Esophagus squamous epithelium (tissue), 4 donors: Measurements from ENCODE around the gene IFRD2.

ENCODE experiments used
- CTCF ChIP-seq, 6 experiments: fragments of 450-650 bp in 4 of 6; fragments of 200-600 bp in 2 of 6; sonication (generic) in 2 of 6; IDR thresholded peaks; one replicate each; pipeline ENCODE4 v1.5.1; 2016 to 2019; ENCODE audit warnings: antibody characterized with exemption in 6 of 6, mild to moderate bottlenecking in 4 of 6, moderate library complexity in 4 of 6
- POLR2A ChIP-seq, 4 donors: fragments of 450-650 bp; IDR thresholded peaks; one replicate each; pipeline ENCODE4 v1.6.1; 2017; ENCODE audit warnings: antibody characterized with exemption in 4 of 4, mild to moderate bottlenecking in 4 of 4, moderate library complexity in 3 of 4

- TF ChIP-seq CTCF (IDR thresholded peaks at IDR 0.05) (peak in 1 of 6 experiments; percentile 5), POLR2A (IDR thresholded peaks at IDR 0.05) (no peak)
These were observed 44.4 kb upstream of the IFRD2 start for GRCh38 chr3:50336452-50337174.
